Measurements from ENCODE around the gene EIF4G3. TPM values are rescaled to one million over a fixed set of nuclear protein-coding genes. Genes with fewer than 3 reads are reported as not detected.
"Not testable (repeated sequence)": the region's sequence is repeated elsewhere in the genome, so short reads cannot be mapped to it uniquely, and the experiment has no call there.

EIF4G3 gene
- total RNA-seq, 1 donor from 2014 or later, result 43.0 TPM

- no peak for DNase-seq
- Histone ChIP-seq H3K4me1 (peaks cover 29% of the 10 kb centered on the region), H3K4me3 (no peak overlapping the region), H3K27me3 (ENCODE audit: low read depth) (no peaks in the 10 kb centered on the region), H3K9me3 (no peaks in the 10 kb centered on the region), H3K36me3 (no peaks in the 10 kb centered on the region), H3K27ac (no peak overlapping the region)
- no peak for ATAC-seq
- intact Hi-C loops (cut with DNase I), result no loop called here
- no peak for TF ChIP-seq CTCF (IDR thresholded peaks at IDR 0.05)
Measured at GRCh38 chr1:21099034-21099868, 77.4 kb downstream of the EIF4G3 start.

GRCh38 chr1:21098186-21098915 is 78.3 kb downstream of the EIF4G3 start:
- intact Hi-C loops (cut with DNase I), result no loop called here
- DNase-seq (no peak), ATAC-seq (no peak)

GRCh38 chr1:21097729-21098128 is 79.0 kb downstream of the EIF4G3 start:
- TF ChIP-seq CTCF (IDR thresholded peaks at IDR 0.05), result no peak
- ATAC-seq (no peak), DNase-seq (no peak)
- Histone ChIP-seq H3K27ac (no peak overlapping the region), H3K4me1 (peaks cover 29% of the 10 kb centered on the region), H3K4me3 (no peak overlapping the region), H3K9me3 (no peaks in the 10 kb centered on the region), H3K36me3 (no peaks in the 10 kb centered on the region), H3K27me3 (ENCODE audit: low read depth) (no peaks in the 10 kb centered on the region)
- intact Hi-C loops (cut with DNase I), result no loop called here

More at GRCh38 chr1:21098186-21098915, 78.3 kb downstream of the EIF4G3 start:
- H3K4me3 ChIP-seq, result no peak overlapping the region
- H3K9me3 ChIP-seq, result no peaks in the 10 kb centered on the region
- peaks cover 29% of the 10 kb centered on the region for H3K4me1 ChIP-seq
- H3K36me3 ChIP-seq, result no peaks in the 10 kb centered on the region
- H3K27ac ChIP-seq, result no peak overlapping the region
- no peaks in the 10 kb centered on the region for H3K27me3 ChIP-seq (ENCODE audit: low read depth)
- TF ChIP-seq CTCF (IDR thresholded peaks at IDR 0.05), result no peak

GRCh38 chr1:21095976-21096375 is 80.7 kb downstream of the EIF4G3 start:
- no peak overlapping the region for H3K27ac ChIP-seq
- no peak overlapping the region for H3K4me3 ChIP-seq
- H3K27me3 ChIP-seq (ENCODE audit: low read depth), result no peaks in the 10 kb centered on the region
- ATAC-seq, result no peak
- no peaks in the 10 kb centered on the region for H3K36me3 ChIP-seq
- peaks cover 29% of the 10 kb centered on the region for H3K4me1 ChIP-seq
- TF ChIP-seq CTCF (IDR thresholded peaks at IDR 0.05), result no peak
- no peak for DNase-seq
- no peaks in the 10 kb centered on the region for H3K9me3 ChIP-seq
- intact Hi-C loops (cut with DNase I), result no loop called here

GRCh38 chr1:21094282-21094681 is 82.4 kb downstream of the EIF4G3 start:
- DNase-seq; H3K27ac ChIP-seq; H3K36me3 ChIP-seq; H3K4me3 ChIP-seq; intact Hi-C loops (cut with DNase I); H3K27me3 ChIP-seq (ENCODE audit: low read depth); H3K9me3 ChIP-seq; ATAC-seq: not testable (repeated sequence)
- H3K4me1 ChIP-seq, result peaks cover 21% of the 10 kb centered on the region

- H3K27ac ChIP-seq; H3K4me3 ChIP-seq; H3K9me3 ChIP-seq; intact Hi-C loops (cut with DNase I); H3K36me3 ChIP-seq; ATAC-seq; H3K27me3 ChIP-seq (ENCODE audit: low read depth); DNase-seq: not testable (repeated sequence)
- peaks cover 12% of the 10 kb centered on the region for H3K4me1 ChIP-seq
Measured at GRCh38 chr1:21093271-21093958, 83.3 kb downstream of the EIF4G3 start.

GRCh38 chr1:21092545-21092944 is 84.2 kb downstream of the EIF4G3 start:
- DNase-seq; intact Hi-C loops (cut with DNase I); H3K36me3 ChIP-seq; H3K27me3 ChIP-seq (ENCODE audit: low read depth); H3K4me1 ChIP-seq; H3K4me3 ChIP-seq; H3K9me3 ChIP-seq; H3K27ac ChIP-seq; ATAC-seq: not testable (repeated sequence)

GRCh38 chr1:21091053-21091690 is 85.5 kb downstream of the EIF4G3 start:
- ATAC-seq (peak; percentile 79 to 84), DNase-seq (peak; percentile 66)
- H3K4me3 ChIP-seq; H3K4me1 ChIP-seq; H3K36me3 ChIP-seq; intact Hi-C loops (cut with DNase I); H3K27me3 ChIP-seq (ENCODE audit: low read depth); H3K9me3 ChIP-seq: not testable (repeated sequence)
- peak overlapping the region; percentile 67 for H3K27ac ChIP-seq

Data from lower lobe of right lung (tissue), 2 donors.